ENCODE data around the gene CDC42BPB.

- TF ChIP-seq CTCF (IDR thresholded peaks at IDR 0.05) (no peak), TEAD1 (CRISPR knock-in tag; IDR thresholded peaks at IDR 0.05) (no peak), NR2C2 (CRISPR knock-in tag; IDR thresholded peaks at IDR 0.05) (no peak), E2F4 (CRISPR knock-in tag; IDR thresholded peaks at IDR 0.05; ENCODE audit: borderline replicate concordance, low read depth) (no peak), TEAD4 (CRISPR knock-in tag; IDR thresholded peaks at IDR 0.05) (no peak), CREM (CRISPR knock-in tag; IDR thresholded peaks at IDR 0.05) (no peak), SP1 (CRISPR knock-in tag; conservative IDR thresholded peaks at IDR 0.05) (no peak)
- TF ChIP-seq, protein P1, sequence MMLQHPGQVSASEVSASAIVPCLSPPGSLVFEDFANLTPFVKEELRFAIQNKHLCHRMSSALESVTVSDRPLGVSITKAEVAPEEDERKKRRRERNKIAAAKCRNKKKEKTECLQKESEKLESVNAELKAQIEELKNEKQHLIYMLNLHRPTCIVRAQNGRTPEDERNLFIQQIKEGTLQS (CRISPR knock-in tag; conservative IDR thresholded peaks at IDR 0.05) = no peak
- TF ChIP-seq, protein P2, sequence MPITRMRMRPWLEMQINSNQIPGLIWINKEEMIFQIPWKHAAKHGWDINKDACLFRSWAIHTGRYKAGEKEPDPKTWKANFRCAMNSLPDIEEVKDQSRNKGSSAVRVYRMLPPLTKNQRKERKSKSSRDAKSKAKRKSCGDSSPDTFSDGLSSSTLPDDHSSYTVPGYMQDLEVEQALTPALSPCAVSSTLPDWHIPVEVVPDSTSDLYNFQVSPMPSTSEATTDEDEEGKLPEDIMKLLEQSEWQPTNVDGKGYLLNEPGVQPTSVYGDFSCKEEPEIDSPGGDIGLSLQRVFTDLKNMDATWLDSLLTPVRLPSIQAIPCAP (CRISPR knock-in tag; IDR thresholded peaks at IDR 0.05) = no peak
- TF ChIP-seq, protein P3, sequence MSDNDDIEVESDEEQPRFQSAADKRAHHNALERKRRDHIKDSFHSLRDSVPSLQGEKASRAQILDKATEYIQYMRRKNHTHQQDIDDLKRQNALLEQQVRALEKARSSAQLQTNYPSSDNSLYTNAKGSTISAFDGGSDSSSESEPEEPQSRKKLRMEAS (CRISPR knock-in tag; IDR thresholded peaks at IDR 0.05) = no peak
Observed at GRCh38 chr14:102933618-102934231, 123.6 kb downstream of the CDC42BPB start.

Measured in WTC11 (cell line).